Progenitor cell of endocrine pancreas (in vitro differentiated cells): ENCODE measurements around the gene NDFIP1. TPM values are rescaled to one million over a fixed set of nuclear protein-coding genes. Genes with fewer than 3 reads are reported as not detected.

Experiments
- DNase-seq: peaks from one replicate; pipeline ENCODE4 v3.0.0; 2021; ENCODE audit warnings: low spot score; ENCODE audit not compliant: unreplicated experiment
- H3K27ac Mint-ChIP-seq: 2 replicates; pipeline ENCODE4 v1.8.0; 2021; ENCODE audit warnings: mild to moderate bottlenecking, moderate library complexity, mixed read lengths
- H3K27me3 Mint-ChIP-seq: 2 replicates; pipeline ENCODE4 v1.8.0; 2021; ENCODE audit warnings: mixed read lengths
- H3K36me3 Mint-ChIP-seq: 2 replicates; pipeline ENCODE4 v1.8.0; 2022; ENCODE audit warnings: mixed read lengths; ENCODE audit not compliant: insufficient read depth
- H3K4me1 Mint-ChIP-seq: 2 replicates; pipeline ENCODE4 v1.8.0; 2021; ENCODE audit warnings: low read depth, mixed read lengths
- H3K4me3 Mint-ChIP-seq: 2 replicates; pipeline ENCODE4 v1.8.0; 2021; ENCODE audit warnings: low read depth, mild to moderate bottlenecking, moderate library complexity, mixed read lengths
- H3K9me3 Mint-ChIP-seq: 2 replicates; pipeline ENCODE4 v1.8.0; 2021; ENCODE audit warnings: low read depth, mixed read lengths
- CTCF ChIP-seq: fragments of 200-600 bp; sonication (generic); IDR thresholded peaks from one replicate; pipeline ENCODE4 v1.5.0; 2021; ENCODE audit warnings: antibody characterized with exemption, mild to moderate bottlenecking; ENCODE audit not compliant: unreplicated experiment
- total RNA-seq: library from RNA; stranded (reverse); gene quantifications from 2 replicates; pipeline ENCODE4 v1.2.1, GENCODE V29; 2021

NDFIP1 gene
- total RNA-seq, 1 donor from 2014 or later = 247 TPM

GRCh38 chr5:142119051-142119625 is 10.6 kb downstream of the NDFIP1 start:
- TF ChIP-seq CTCF = no peak
- H3K4me1 Mint-ChIP-seq = peaks cover 47% of the 10 kb centered on the region
- peaks cover 40% of the 10 kb centered on the region for H3K36me3 Mint-ChIP-seq
- no peaks in the 10 kb centered on the region for H3K27me3 Mint-ChIP-seq
- H3K27ac Mint-ChIP-seq = no peak overlapping the region
- peaks cover 5% of the 10 kb centered on the region for H3K9me3 Mint-ChIP-seq
- no peak overlapping the region for H3K4me3 Mint-ChIP-seq
- DNase-seq = no peak

GRCh38 chr5:142120247-142120935 is 11.8 kb downstream of the NDFIP1 start:
- no peak for DNase-seq
- Mint-ChIP-seq H3K27me3 (no peaks in the 10 kb centered on the region), H3K27ac (peak overlapping the region; percentile 51), H3K4me3 (no peak overlapping the region), H3K9me3 (peaks cover 8% of the 10 kb centered on the region), H3K36me3 (peaks cover 44% of the 10 kb centered on the region), H3K4me1 (peaks cover 43% of the 10 kb centered on the region)
- TF ChIP-seq CTCF = no peak

- H3K27ac Mint-ChIP-seq = peak overlapping the region; percentile 45
- no peak for DNase-seq
- H3K4me1 Mint-ChIP-seq = peaks cover 42% of the 10 kb centered on the region
- peaks cover 48% of the 10 kb centered on the region for H3K36me3 Mint-ChIP-seq
- H3K9me3 Mint-ChIP-seq = peaks cover 8% of the 10 kb centered on the region
- no peak for TF ChIP-seq CTCF
- no peaks in the 10 kb centered on the region for H3K27me3 Mint-ChIP-seq
- H3K4me3 Mint-ChIP-seq = no peak overlapping the region
These were observed 13.5 kb downstream of the NDFIP1 start for GRCh38 chr5:142122121-142122520.

GRCh38 chr5:142125378-142125777 is 16.8 kb downstream of the NDFIP1 start:
- DNase-seq = no peak
- H3K36me3 Mint-ChIP-seq = peaks cover 54% of the 10 kb centered on the region
- no peak overlapping the region for H3K27ac Mint-ChIP-seq
- peaks cover 38% of the 10 kb centered on the region for H3K4me1 Mint-ChIP-seq
- no peak overlapping the region for H3K4me3 Mint-ChIP-seq
- no peak for TF ChIP-seq CTCF
- H3K9me3 Mint-ChIP-seq = peaks cover 8% of the 10 kb centered on the region
- H3K27me3 Mint-ChIP-seq = no peaks in the 10 kb centered on the region

- Mint-ChIP-seq H3K9me3 (peaks cover 8% of the 10 kb centered on the region), H3K4me3 (no peak overlapping the region), H3K27me3 (no peaks in the 10 kb centered on the region), H3K4me1 (peaks cover 33% of the 10 kb centered on the region), H3K27ac (no peak overlapping the region), H3K36me3 (peaks cover 51% of the 10 kb centered on the region)
- no peak for DNase-seq
- no peak for TF ChIP-seq CTCF
These were observed 17.4 kb downstream of the NDFIP1 start for GRCh38 chr5:142125963-142126362.
